Endothelial cell of umbilical vein (primary cell): Measurements from ENCODE around the gene PNLIPRP2. TPM values are rescaled to one million over a fixed set of nuclear protein-coding genes. Genes with fewer than 3 reads are reported as not detected.

Experiments used
- BruUV-seq: library from RNA; stranded (reverse); fragments of 400-500 nt; replicated peaks from 2 replicates; lab custom pipeline; 2021; lab: Mats Ljungman, UMichigan
- CTCF ChIA-PET: fragments of 300-600, 350-600 bp; sonication (Branson Sonifier 250); formaldehyde crosslinking; loops from one replicate; lab custom pipeline; 2021; ENCODE audit warnings: antibody characterized with exemption, inconsistent platforms; lab: Charles Lee
- POLR2A ChIA-PET: fragments of 300-600, 350-600 bp; sonication (Branson Sonifier 250); formaldehyde crosslinking; loops from one replicate; lab custom pipeline; 2021; ENCODE audit warnings: antibody characterized with exemption, inconsistent platforms; lab: Charles Lee
- DNase-seq: peaks from one replicate; pipeline ENCODE4 v3.0.0-alpha.2; 2011; ENCODE audit warnings: low read depth, low spot score
- FAIRE-seq: peaks from 2 replicates; lab custom pipeline; 2011; peaks lifted over from hg19 to GRCh38; lab: Jason Lieb, UNC
- H2AFZ ChIP-seq: 2 replicates; pipeline ENCODE4 v1.6.0; 2012; ENCODE audit warnings: low read depth, low read length, control low read depth, inconsistent platforms
- H3K27ac ChIP-seq: 2 replicates; pipeline ENCODE4 v1.5.1; 2011; ENCODE audit warnings: low read depth, mild to moderate bottlenecking, control low read depth, low read length, moderate library complexity; ENCODE audit not compliant: insufficient read depth
- H3K27me3 ChIP-seq, 2 experiments: 2 replicates each; pipeline versions ENCODE4 v1.6.0 to v1.6.1; 2011; ENCODE audit warnings: low read length in 2 of 2, mixed read lengths in 1 of 2; ENCODE audit not compliant: control insufficient read depth in 2 of 2, insufficient read depth in 2 of 2
- H3K36me3 ChIP-seq, 2 experiments: 2 replicates in 1 of 2; 3 replicates in 1 of 2; pipeline ENCODE4 v1.5.1; 2011; ENCODE audit warnings: low read length in 2 of 2, mild to moderate bottlenecking in 1 of 2, moderate library complexity in 1 of 2; ENCODE audit not compliant: control insufficient read depth in 2 of 2, insufficient read depth in 2 of 2; ENCODE audit errors: extremely low read depth in 1 of 2
- H3K4me1 ChIP-seq: 3 replicates; pipeline ENCODE4 v1.5.1; 2011; ENCODE audit warnings: mild to moderate bottlenecking, low read length; ENCODE audit not compliant: control insufficient read depth, insufficient read depth; ENCODE audit errors: extremely low read depth
- H3K4me2 ChIP-seq: 2 replicates; pipeline ENCODE4 v1.6.1; 2011; ENCODE audit warnings: low read length, control low read depth, mixed read lengths; ENCODE audit not compliant: insufficient read depth
- H3K4me3 ChIP-seq, 3 experiments: fragments of 200-600 bp in 1 of 3; sonication (generic), shearing (Covaris generic) in 1 of 3; replicated peaks in 1 of 3; 2 replicates each; pipeline ENCODE4 v1.5.1; 2011 to 2016; ENCODE audit warnings: control low read depth in 3 of 3, low read length in 3 of 3, mild to moderate bottlenecking in 2 of 3, inconsistent platforms in 1 of 3, low read depth in 1 of 3, moderate library complexity in 1 of 3; ENCODE audit not compliant: insufficient read depth in 1 of 3
- H3K79me2 ChIP-seq: 2 replicates; pipeline ENCODE4 v1.6.0; 2012; ENCODE audit warnings: low read length, inconsistent platforms; ENCODE audit not compliant: control insufficient read depth, insufficient read depth
- H3K9ac ChIP-seq: replicated peaks from 2 replicates; pipeline ENCODE3; 2011; ENCODE audit warnings: low read length, control low read depth; ENCODE audit not compliant: insufficient read depth; ENCODE audit errors: extremely low read depth
- H3K9me1 ChIP-seq: replicated peaks from 3 replicates; pipeline ENCODE4 v1.6.0; 2011; ENCODE audit warnings: mild to moderate bottlenecking, low read length; ENCODE audit not compliant: control insufficient read depth, insufficient read depth; ENCODE audit errors: extremely low read depth
- H3K9me3 ChIP-seq: replicated peaks from 2 replicates; pipeline ENCODE4 v1.5.1; 2012; ENCODE audit warnings: low read length, inconsistent platforms; ENCODE audit not compliant: control insufficient read depth, insufficient read depth
- H4K20me1 ChIP-seq: replicated peaks from 2 replicates; pipeline ENCODE3; 2011; ENCODE audit warnings: mild to moderate bottlenecking, low read length; ENCODE audit not compliant: control insufficient read depth, insufficient read depth; ENCODE audit errors: extremely low read depth
- CTCF ChIP-seq, 2 donors: IDR thresholded peaks; 1 replicate in 1 of 2; 2 replicates in 1 of 2; pipeline ENCODE4 v1.5.1; 2011; ENCODE audit warnings: low read length in 2 of 2, mild to moderate bottlenecking in 2 of 2, moderate library complexity in 2 of 2, control low read depth in 1 of 2, inconsistent platforms in 1 of 2, low read depth in 1 of 2; ENCODE audit not compliant: insufficient read depth in 1 of 2; ENCODE audit errors: extremely low read depth in 1 of 2
- EZH2 ChIP-seq: IDR thresholded peaks from 2 replicates; pipeline ENCODE4 v1.6.1; 2012; ENCODE audit warnings: borderline replicate concordance, low read depth, mild to moderate bottlenecking, moderate library complexity, low read length, inconsistent platforms; ENCODE audit not compliant: severe bottlenecking
- FOS ChIP-seq: IDR thresholded peaks from 2 replicates; pipeline ENCODE4 v1.6.1; 2011; ENCODE audit warnings: mild to moderate bottlenecking, low read length, moderate library complexity, borderline replicate concordance; ENCODE audit not compliant: insufficient read depth
- GATA2 ChIP-seq: IDR thresholded peaks from 2 replicates; pipeline ENCODE4 v1.7.0; 2011; ENCODE audit warnings: low read depth, mild to moderate bottlenecking, moderate library complexity, mixed read lengths, low read length; ENCODE audit not compliant: insufficient read length, insufficient read depth
- JUN ChIP-seq: IDR thresholded peaks from 2 replicates; pipeline ENCODE4 v1.6.1; 2011; ENCODE audit warnings: borderline replicate concordance, low read depth; ENCODE audit not compliant: insufficient read length, insufficient read depth
- MYC ChIP-seq: IDR thresholded peaks from one replicate; pipeline ENCODE4 v1.6.1; 2011; ENCODE audit warnings: mild to moderate bottlenecking, low read depth, low read length
- POLR2A ChIP-seq: IDR thresholded peaks from 2 replicates; pipeline ENCODE4 v1.6.1; 2012; ENCODE audit warnings: low read depth, mild to moderate bottlenecking, control low read depth, low read length
- POLR2AphosphoS5 ChIP-seq: IDR thresholded peaks from 2 replicates; pipeline ENCODE4 v1.6.1; 2012; ENCODE audit warnings: low read depth, mild to moderate bottlenecking, control low read depth, low read length, moderate library complexity; ENCODE audit not compliant: insufficient read depth
- dilution Hi-C: fragments of 300-500 bp; cut with MboI; formaldehyde crosslinking; loops from one replicate; pipeline ENCODE4 v1.15.0; 2019; ENCODE audit warnings: low sequenced_read_pairs; ENCODE audit not compliant: extremely low pct_ligation_motif_present
- intact Hi-C: fragments of 100-400 bp; cut with micrococcal nuclease; formaldehyde crosslinking; loops from one replicate; pipeline ENCODE4 v1.10.0; 2022
- polyA plus RNA-seq, 4 experiments: library from polyadenylated mRNA; depleted of rRNA in 3 of 4; stranded (reverse) in 3 of 4; unstranded in 1 of 4; fragments of >200 nt; gene quantifications; 2 replicates each; pipeline versions ENCODE4 v1.2.1 to v1.2.3, GENCODE V29; 2011 to 2012; ENCODE audit warnings: missing spikeins in 1 of 4
- total RNA-seq: library from RNA; stranded (reverse); gene quantifications from 2 replicates; pipeline ENCODE4 v1.2.3, GENCODE V29; 2021
- TF ChIP-seq, protein P1 (sequence below): IDR thresholded peaks from 2 replicates; pipeline ENCODE4 v1.6.1; 2011; ENCODE audit not compliant: insufficient read depth, insufficient read length

PNLIPRP2 gene
- total and polyA plus RNA-seq, 2 donors (not counting 3 experiments of a cell fraction or from before 2014, with no cell fraction given) = not detected

DNA sequence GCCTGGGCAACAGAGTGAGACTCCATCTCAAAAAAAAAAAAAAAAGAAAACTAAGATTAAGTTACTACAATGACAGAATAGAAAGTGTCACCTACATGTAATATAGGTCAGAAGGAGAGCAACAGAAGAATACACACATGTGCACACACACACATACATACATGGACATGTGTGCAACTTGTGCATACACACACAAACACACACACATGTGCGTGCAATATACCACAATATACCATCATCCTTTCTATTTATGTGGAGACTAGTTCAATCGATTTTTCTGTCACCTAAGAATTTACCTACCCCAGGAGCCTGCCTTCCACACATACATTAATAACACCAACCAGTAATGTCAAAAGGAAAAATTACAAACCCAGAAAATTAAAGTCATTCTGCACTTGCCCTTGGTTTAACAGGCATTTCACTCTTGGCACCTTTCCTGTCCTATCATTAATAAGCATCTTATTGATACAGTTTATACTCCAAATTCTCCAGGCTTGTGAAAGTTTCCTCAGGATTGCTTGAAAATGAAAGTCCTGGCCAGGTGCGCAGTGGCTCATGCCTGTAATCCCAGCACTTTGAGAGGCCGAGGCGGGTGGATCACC is 27.5 kb upstream of the PNLIPRP2 start:
- Histone ChIP-seq H3K9ac (no peak overlapping the region), H3K4me1 (no peaks in the 10 kb centered on the region), H3K36me3 (no peaks in the 10 kb centered on the region), H3K4me2 (no peak overlapping the region), H3K27ac (no peak overlapping the region), H3K4me3 (no peak overlapping the region), H3K9me3 (no peaks in the 10 kb centered on the region), H2AFZ (no peak overlapping the region), H4K20me1 (no peaks in the 10 kb centered on the region), H3K9me1 (no peaks in the 10 kb centered on the region), H3K79me2 (no peaks in the 10 kb centered on the region), H3K27me3 (no peaks in the 10 kb centered on the region)
- dilution Hi-C loops = no loop called here
- no TSS peak for BruUV-seq
- no peak for TF ChIP-seq POLR2AphosphoS5
- ChIA-PET POLR2A (no interaction called here), CTCF (no interaction called here)
- no peak for FAIRE-seq
- intact Hi-C loops = no loop called here
- DNase-seq = no peak

DNA sequence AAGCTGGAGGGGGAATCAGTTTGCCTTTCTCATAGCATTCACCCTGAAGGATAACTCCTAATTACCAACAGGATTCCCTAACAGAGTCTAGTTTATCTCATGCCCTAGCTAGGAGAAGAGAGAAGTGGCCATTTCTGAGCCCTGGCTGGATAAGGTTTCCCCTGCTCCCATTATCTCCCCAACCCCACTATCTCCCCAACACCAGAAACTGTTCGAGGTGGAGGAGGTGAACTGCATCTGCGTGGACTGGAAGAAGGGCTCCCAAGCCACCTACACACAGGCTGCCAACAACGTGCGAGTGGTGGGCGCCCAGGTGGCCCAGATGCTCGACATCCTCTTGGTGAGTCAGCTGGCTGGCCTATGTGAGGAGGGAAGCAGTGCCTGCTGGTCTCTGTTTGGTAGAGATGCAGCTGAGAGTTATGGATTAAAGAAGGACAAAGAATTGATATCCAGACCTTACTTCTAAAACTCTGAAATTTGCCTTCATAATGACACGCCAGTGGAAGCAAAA is 26.2 kb upstream of the PNLIPRP2 start:
- POLR2A ChIA-PET = no interaction called here
- no peak overlapping the region for H3K4me2 ChIP-seq
- TF ChIP-seq EZH2 (no peak), POLR2A (no peak), POLR2AphosphoS5 (no peak), MYC (no peak), FOS (no peak), GATA2 (no peak), JUN (no peak), CTCF (IDR thresholded peaks at IDR 0.05; ENCODE audit: extremely low read depth in 1 of 2, insufficient read depth in 1 of 2, low read depth in 1 of 2, low read length in 2 of 2) (no peak)
- TF ChIP-seq, protein P1, sequence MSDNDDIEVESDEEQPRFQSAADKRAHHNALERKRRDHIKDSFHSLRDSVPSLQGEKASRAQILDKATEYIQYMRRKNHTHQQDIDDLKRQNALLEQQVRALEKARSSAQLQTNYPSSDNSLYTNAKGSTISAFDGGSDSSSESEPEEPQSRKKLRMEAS = no peak
- H3K27me3 ChIP-seq = no peaks in the 10 kb centered on the region
- no peaks in the 10 kb centered on the region for H4K20me1 ChIP-seq
- FAIRE-seq (no peak), DNase-seq (no peak)
- H3K4me3 ChIP-seq = no peak overlapping the region
- BruUV-seq = no TSS peak
- no peak overlapping the region for H2AFZ ChIP-seq
- no peaks in the 10 kb centered on the region for H3K36me3 ChIP-seq
- no peaks in the 10 kb centered on the region for H3K9me3 ChIP-seq
- H3K4me1 ChIP-seq = no peaks in the 10 kb centered on the region
- dilution Hi-C loops (no loop called here), intact Hi-C loops (no loop called here)
- no peaks in the 10 kb centered on the region for H3K9me1 ChIP-seq
- H3K9ac ChIP-seq = no peak overlapping the region
- no peak overlapping the region for H3K27ac ChIP-seq
- CTCF ChIA-PET = no interaction called here
- H3K79me2 ChIP-seq = no peaks in the 10 kb centered on the region
